A549 (cell line): Measurements from ENCODE around the gene LRRC46. TPM values are rescaled to one million over a fixed set of nuclear protein-coding genes. Genes with fewer than 3 reads are reported as not detected.

ENCODE experiments used
- ATAC-seq, 2 experiments: fragments of 200-7000 bp in 1 of 2; fragments of >200 bp in 1 of 2; cut with Nextera tagmentation in 1 of 2; cut with Tn5 transposase in 1 of 2; 3 replicates each; pipeline versions ENCODE4 v1.8.0 to v1.9.1; 2018 to 2020; ENCODE audit warnings: mild to moderate bottlenecking in 1 of 2, moderate library complexity in 1 of 2
- CTCF ChIA-PET: fragments of 300-600 bp; sonication (Branson Sonifier 250); formaldehyde crosslinking; extraction: SDS; loops from one replicate; lab custom pipeline; 2021; ENCODE audit warnings: antibody characterized with exemption, inconsistent platforms; lab: Yijun Ruan, JAX
- POLR2A ChIA-PET: fragments of 350-600 bp; formaldehyde crosslinking; extraction: SDS; loops from one replicate; lab custom pipeline; 2021; ENCODE audit warnings: antibody characterized with exemption, inconsistent platforms; lab: Yijun Ruan, JAX
- DNase-seq, 2 experiments: peaks; one replicate each; pipeline versions ENCODE4 v3.0.0 to v3.0.0-alpha.2; 2011 to 2016; ENCODE audit warnings: low read depth in 1 of 2, low spot score in 1 of 2
- FAIRE-seq: peaks from 2 replicates; lab custom pipeline; 2011; peaks lifted over from hg19 to GRCh38; lab: Jason Lieb, UNC
- H3K27ac ChIP-seq, 2 experiments: fragments of >200 bp; sonication (Bioruptor Twin); formaldehyde crosslinking; 3 replicates each; pipeline ENCODE4 v1.5.1; 2016 to 2017
- H3K4me1 ChIP-seq: fragments of >200 bp; sonication (Bioruptor Twin); formaldehyde crosslinking; 3 replicates; pipeline ENCODE4 v1.6.1; 2016
- H3K4me2 ChIP-seq: fragments of >200 bp; sonication (Bioruptor Twin); formaldehyde crosslinking; 3 replicates; pipeline ENCODE4 v1.6.1; 2016
- H3K4me3 ChIP-seq: fragments of >200 bp; sonication (Bioruptor Twin); formaldehyde crosslinking; 3 replicates; pipeline ENCODE4 v1.5.1; 2016
- H3K9me3 ChIP-seq: fragments of >200 bp; sonication (Bioruptor Twin); formaldehyde crosslinking; 3 replicates; pipeline ENCODE4 v1.6.1; 2016
- ATOH8 ChIP-seq: fragments of 250-450 bp; sonication (Bioruptor Pico); IDR thresholded peaks from 2 replicates; pipeline ENCODE4 v1.5.0; 2020; ENCODE audit warnings: low read depth, mild to moderate bottlenecking, moderate library complexity
- CTCF ChIP-seq: fragments of >200 bp; sonication (Bioruptor Twin); formaldehyde crosslinking; IDR thresholded peaks from 3 replicates; pipeline ENCODE4 v1.5.1; 2016
- GATA3 ChIP-seq: IDR thresholded peaks from 2 replicates; pipeline ENCODE4 v1.6.1; 2012; ENCODE audit warnings: borderline replicate concordance
- HDAC2 ChIP-seq: fragments of 200-600 bp; sonication (generic); IDR thresholded peaks from 2 replicates; pipeline ENCODE4 v1.6.1; 2016
- HOXB5 ChIP-seq: fragments of 250-450 bp; sonication (Bioruptor Pico); IDR thresholded peaks from 2 replicates; pipeline ENCODE4 v1.5.0; 2020; ENCODE audit warnings: mild to moderate bottlenecking, moderate library complexity
- JUN ChIP-seq, 2 experiments: fragments of >200 bp; sonication (Bioruptor Twin); formaldehyde crosslinking; IDR thresholded peaks; 2 replicates in 1 of 2; 3 replicates in 1 of 2; pipeline ENCODE4 v1.6.1; 2016 to 2017
- KDM5A ChIP-seq: fragments of 200-600 bp; sonication (generic); IDR thresholded peaks from 2 replicates; pipeline ENCODE4 v1.6.1; 2016; ENCODE audit warnings: antibody characterized with exemption, mild to moderate bottlenecking
- MYC ChIP-seq: IDR thresholded peaks from 2 replicates; pipeline ENCODE4 v1.6.1; 2012; ENCODE audit warnings: mild to moderate bottlenecking, inconsistent platforms, low read length, improper control_type of control experiment, borderline replicate concordance
- NPAS2 ChIP-seq: fragments of 250-450 bp; sonication (Bioruptor Pico); IDR thresholded peaks from 2 replicates; pipeline ENCODE4 v1.8.0; 2022; ENCODE audit warnings: mild to moderate bottlenecking, moderate library complexity, borderline replicate concordance
- PBX3 ChIP-seq: IDR thresholded peaks from 2 replicates; pipeline ENCODE4 v1.6.1; 2012
- RAD21 ChIP-seq, 2 experiments: fragments of >200 bp in 1 of 2; sonication (Bioruptor Twin) in 1 of 2; formaldehyde crosslinking in 1 of 2; IDR thresholded peaks in 1 of 2; conservative IDR thresholded peaks in 1 of 2; 2 replicates in 1 of 2; 3 replicates in 1 of 2; pipeline ENCODE4 v1.6.1; 2012 to 2018; ENCODE audit warnings: inconsistent platforms in 1 of 2
- SREBF2 ChIP-seq: fragments of 450-650 bp; IDR thresholded peaks from 2 replicates; pipeline ENCODE4 v1.6.1; 2014; ENCODE audit warnings: mild to moderate bottlenecking, moderate library complexity
- WGBS: methylation state at CpG from one replicate; pipeline ENCODE4 v1.1.6; 2017; ENCODE audit errors: missing lambda C conversion rate; 5-methylcytosine and 5-hydroxymethylcytosine counted together
- polyA plus RNA-seq, 4 experiments: library from polyadenylated mRNA; depleted of rRNA in 3 of 4; stranded (reverse); fragments of >200 nt; fragmentation: RNase III in 1 of 4; extraction: RNeasy Plus Mini Kit Qiagen cat#74134 plus additional on column Dnase treatment in 1 of 4; gene quantifications; 2 replicates in 3 of 4; 3 replicates in 1 of 4; pipeline ENCODE4 v1.2.3, GENCODE V29; 2011 to 2017

LRRC46 gene
- polyA plus RNA-seq, 2 of the 4 experiments (the other 2 are of a cell fraction) = 2.7 to 3.0 TPM

- POLR2A ChIA-PET = interaction anchor here (1.4 to 2.5 kb wide), 3 partner anchors 12 to 52 kb away, joined by 7 to 10 read pairs (median 8); partner anchors contain the start of genes LRRC46, MRPL10 and SP2
- Histone ChIP-seq H3K4me3 (no peak overlapping the region), H3K27ac (peak overlapping the region in 1 of 2 experiments; percentile 46; a peak in 2 of 6 replicates), H3K4me2 (peak overlapping the region; percentile 47; the same call in 2 of the 3 replicates), H3K9me3 (no peaks in the 10 kb centered on the region), H3K4me1 (peaks cover 25% of the 10 kb centered on the region)
- WGBS = 66% methylated on average over 5 of the region's 6 CpGs
- FAIRE-seq (no peak), ATAC-seq (no peak), DNase-seq (no peak)
- TF ChIP-seq ATOH8 (CRISPR knock-in tag) (no peak), RAD21 (conservative IDR thresholded peaks at IDR 0.05 in 1 of 2, IDR thresholded peaks at IDR 0.05 in 1 of 2) (0 out of 5 replicates have a peak, but pooled peaks of 1 of the 2 experiments have one; percentile 5), PBX3 (no peak), KDM5A (no peak), SREBF2 (no peak), HDAC2 (no peak), JUN (IDR thresholded peaks at IDR 0.05) (no peak)
- CTCF ChIA-PET = interaction anchor here (0.6 to 36.3 kb wide), 31 partner anchors 7 to 256 kb away, joined by 3 to 1860 read pairs (median 10); partner anchors contain the start of genes CDK5RAP3, LRRC46, MRPL10 and OSBPL7
Observed at GRCh38 chr17:47843391-47843730, 11.9 kb downstream of the LRRC46 start.

GRCh38 chr17:47844227-47844626 lies 12.8 kb downstream of the LRRC46 start:
- DNase-seq (no peak), FAIRE-seq (no peak), ATAC-seq (no peak)
- 74% methylated on average over 5 of the region's 5 CpGs for WGBS
- H3K9me3 ChIP-seq = no peaks in the 10 kb centered on the region
- no peak overlapping the region for H3K4me3 ChIP-seq
- ChIA-PET CTCF (interaction anchor here (0.9 to 36.3 kb wide), 18 partner anchors 8 to 174 kb away, joined by 3 to 1860 read pairs (median 21); partner anchors contain the start of genes CDK5RAP3, LRRC46, MRPL10 and PNPO), POLR2A (interaction anchor here (2.5 kb wide), 1 partner anchor 13 kb away, joined by 7 read pairs; the partner anchor contains the start of genes LRRC46 and MRPL10)
- TF ChIP-seq HOXB5 (CRISPR knock-in tag) (no peak), NPAS2 (CRISPR knock-in tag) (no peak), GATA3 (0 out of 2 replicates have a peak, but pooled peaks have one; percentile 16)
- H3K4me2 ChIP-seq = no peak overlapping the region
- H3K4me1 ChIP-seq = peaks cover 25% of the 10 kb centered on the region
- no peak overlapping the region for H3K27ac ChIP-seq

DNA sequence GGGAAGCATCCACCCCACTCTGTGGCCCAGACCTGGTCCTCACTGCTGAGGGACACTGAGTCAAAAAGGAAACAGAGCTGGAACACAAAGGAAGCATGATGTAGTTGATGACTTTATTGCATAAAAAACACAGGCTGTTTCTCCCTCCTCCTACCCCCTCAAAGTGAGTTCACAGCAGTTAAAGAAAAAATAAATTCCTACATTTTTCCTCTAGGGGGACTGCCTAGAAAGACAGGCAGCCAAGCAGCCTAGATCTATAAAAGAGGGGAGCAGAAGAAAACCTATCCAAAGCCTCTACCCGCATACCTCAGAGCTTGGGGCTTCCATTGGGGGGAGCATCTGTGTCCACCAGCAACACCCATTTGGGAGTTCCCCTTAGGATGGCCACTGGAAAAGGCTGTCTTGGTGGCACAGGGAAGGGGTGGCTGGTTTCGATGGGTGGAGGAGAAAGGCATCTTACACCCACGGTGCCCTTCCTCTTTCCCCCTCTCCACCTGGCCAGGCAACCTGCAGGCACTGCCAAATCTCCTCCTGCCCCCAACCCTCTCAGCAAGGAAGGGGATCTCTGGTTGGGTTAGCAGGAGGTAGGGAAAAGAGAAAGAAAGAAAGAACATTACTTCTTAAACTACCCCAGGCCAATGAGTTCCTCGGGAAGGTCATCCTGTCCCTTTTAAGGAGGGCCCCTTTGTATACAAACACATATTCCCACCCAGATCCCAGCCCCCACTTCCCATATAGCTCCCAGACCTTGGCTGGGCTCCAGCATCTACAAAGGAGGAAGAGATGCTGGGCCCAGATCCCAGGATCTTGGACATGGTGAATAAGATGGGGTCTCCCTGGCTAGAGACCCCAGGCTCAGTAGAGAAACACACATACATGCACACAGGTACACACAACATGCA lies 13.6 kb downstream of the LRRC46 start:
- no peak for ATAC-seq
- no peak overlapping the region for H3K27ac ChIP-seq
- FAIRE-seq = no peak
- CTCF ChIA-PET = interaction anchor here (0.9 to 36.3 kb wide), 18 partner anchors 9 to 200 kb away, joined by 3 to 1860 read pairs (median 21); partner anchors contain the start of genes CDK5RAP3, LRRC46, MRPL10 and PNPO
- peaks cover 27% of the 10 kb centered on the region for H3K4me1 ChIP-seq
- POLR2A ChIA-PET = interaction anchor here (1.1 kb wide), 1 partner anchor 51 kb away, joined by 3 read pairs; the partner anchor contains the start of gene SP2
- no peak overlapping the region for H3K4me3 ChIP-seq
- TF ChIP-seq CTCF = peak; percentile 39
- no peak for TF ChIP-seq MYC
- peak in 1 of 2 experiments; percentile 24; a peak in 1 of 5 replicates for TF ChIP-seq RAD21 (conservative IDR thresholded peaks at IDR 0.05 in 1 of 2, IDR thresholded peaks at IDR 0.05 in 1 of 2)
- DNase-seq = peak in 1 of 2 experiments; percentile 80
- 76% methylated on average over 4 of the region's 4 CpGs for WGBS
- H3K9me3 ChIP-seq = no peaks in the 10 kb centered on the region
- H3K4me2 ChIP-seq = no peak overlapping the region
